GM19455 (cell line): ENCODE measurements around the gene SNX10.

ENCODE experiments used
- ATAC-seq: cut with Tn5 transposase; IDR thresholded peaks from one replicate; pipeline ENCODE4 v1.9.1; 2021; ENCODE audit not compliant: unreplicated experiment

SNX10 gene

GRCh38 chr7:26367219-26367711, 75.6 kb downstream of the SNX10 start:
- ATAC-seq, result no peak

DNA sequence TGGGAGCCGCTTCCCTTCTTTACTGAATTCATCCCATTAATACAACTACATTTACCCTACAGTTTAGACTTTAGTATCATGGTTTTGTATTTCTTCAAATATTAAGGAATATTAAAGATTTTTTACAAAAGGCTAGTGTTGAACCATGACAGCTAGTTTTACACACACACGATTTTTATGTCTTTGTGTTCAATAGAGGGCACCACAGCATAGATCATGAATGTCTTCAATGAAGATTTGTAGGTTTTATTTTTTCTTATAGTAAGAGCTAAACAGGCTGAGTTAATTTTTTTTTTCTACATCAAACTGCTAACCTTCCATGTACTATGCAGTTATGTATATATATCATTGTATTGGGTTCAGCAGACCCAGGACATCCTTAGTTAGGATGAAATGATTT, 76.9 kb downstream of the SNX10 start:
- ATAC-seq, result no peak

DNA sequence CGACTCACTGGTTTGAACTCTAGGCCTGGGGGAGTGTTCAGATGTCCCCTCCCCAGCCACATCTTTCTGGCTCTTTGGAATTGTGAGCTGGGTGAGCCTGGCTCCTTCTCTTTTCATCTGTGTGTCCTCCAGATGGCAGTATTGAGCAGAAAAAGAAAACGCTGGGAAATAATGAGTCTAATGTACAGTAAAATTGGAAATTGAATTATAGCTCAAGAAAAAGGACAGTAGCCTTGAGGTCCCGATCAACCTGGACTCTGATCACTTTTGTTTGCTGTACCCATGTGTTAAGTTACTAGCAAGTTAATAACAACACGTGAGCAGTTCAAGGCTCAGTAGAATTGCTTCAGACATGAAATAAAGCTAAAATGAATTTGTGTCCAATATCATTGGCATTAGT, 77.9 kb downstream of the SNX10 start:
- no peak for ATAC-seq

DNA sequence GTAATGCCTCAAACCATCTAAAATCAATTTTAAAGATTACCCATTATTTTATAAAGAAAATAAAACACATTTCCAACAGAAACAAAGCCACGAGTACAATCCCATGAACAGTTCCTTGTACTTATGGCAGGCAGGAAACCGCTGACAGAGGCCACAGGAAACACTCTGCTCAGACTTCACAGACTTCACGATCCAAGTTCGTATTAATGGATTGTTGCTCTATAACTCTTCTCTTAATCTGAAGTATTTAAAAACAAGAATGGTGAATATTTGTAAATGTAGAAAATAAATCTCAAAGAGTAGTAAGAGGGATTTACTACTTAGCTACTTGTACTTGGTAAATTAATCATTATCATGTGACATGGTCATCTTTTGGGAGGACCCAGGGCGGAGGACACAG, 78.3 kb downstream of the SNX10 start:
- ATAC-seq, result no peak

DNA sequence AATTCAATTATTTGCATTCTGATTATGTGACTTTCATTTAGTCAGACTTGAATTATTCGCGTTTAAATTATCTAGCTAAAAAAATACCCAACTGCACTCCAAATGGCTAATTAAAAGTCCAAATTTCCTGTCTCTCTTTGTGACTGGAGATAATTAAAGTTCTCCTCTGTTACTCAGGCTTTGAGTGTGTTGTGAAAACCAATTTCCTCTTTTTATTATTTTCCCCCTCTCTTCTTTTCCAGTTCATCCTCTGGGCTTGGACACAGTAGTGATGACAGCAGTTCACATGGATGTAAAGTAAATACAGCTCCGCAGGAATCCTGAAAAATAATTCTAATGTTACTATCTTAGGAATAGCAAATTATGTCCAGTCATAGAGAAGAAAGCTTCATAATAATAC, 80.6 kb downstream of the SNX10 start:
- ATAC-seq, result no peak

DNA sequence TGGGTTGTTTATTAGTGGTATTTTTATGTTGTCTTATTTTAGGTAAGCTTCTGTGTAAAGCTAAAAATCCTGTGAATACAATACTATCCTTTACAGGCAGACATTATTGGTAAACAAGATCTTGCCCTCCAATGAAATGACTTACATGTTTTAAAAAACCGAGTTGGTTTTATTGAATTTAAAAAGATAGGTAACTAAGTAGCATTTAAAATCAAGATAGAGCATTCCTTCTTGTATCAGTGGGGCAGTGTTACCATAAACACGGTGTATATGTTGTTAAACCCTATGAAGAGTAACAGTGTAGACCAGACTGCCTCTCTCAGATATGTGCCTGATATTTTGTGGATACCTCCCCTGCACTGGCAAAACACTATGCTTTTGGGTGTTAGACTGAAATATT, 81.0 kb downstream of the SNX10 start:
- no peak for ATAC-seq

DNA sequence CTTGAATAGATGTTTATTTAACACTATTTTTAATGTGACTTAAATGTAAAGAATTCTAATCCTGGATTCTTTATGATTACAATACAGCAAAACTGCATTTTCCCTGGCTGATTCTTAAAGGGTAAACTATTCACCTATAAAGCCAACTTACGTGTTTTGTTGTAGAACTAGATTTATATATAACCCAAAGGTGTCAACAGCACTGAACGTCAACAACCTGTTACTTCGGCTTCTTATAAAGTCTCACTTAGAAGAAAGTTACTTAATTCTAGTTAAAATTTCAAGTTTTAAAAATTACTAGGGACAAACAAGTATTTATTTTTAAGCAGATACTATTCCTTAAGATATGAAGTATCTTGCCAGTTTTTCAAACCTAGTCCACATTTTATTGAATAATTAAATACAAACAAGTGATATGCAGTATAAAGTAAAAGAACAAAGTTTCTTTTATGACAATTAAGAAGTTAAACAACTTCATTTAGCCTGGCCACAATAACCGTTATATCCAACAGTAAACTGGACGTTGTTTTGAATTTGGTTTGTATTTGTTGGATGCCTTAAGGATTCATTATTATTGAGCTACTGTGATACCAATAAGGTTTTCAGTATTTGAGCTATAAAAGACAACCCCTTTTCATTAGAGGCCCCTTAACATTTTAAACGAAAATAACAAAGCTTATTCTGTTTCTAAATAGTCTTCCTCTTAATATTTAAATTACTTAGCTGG, 83.1 kb downstream of the SNX10 start:
- ATAC-seq, result no peak

GRCh38 chr7:26375726-26376174, 84.1 kb downstream of the SNX10 start:
- peak; percentile 39 for ATAC-seq

DNA sequence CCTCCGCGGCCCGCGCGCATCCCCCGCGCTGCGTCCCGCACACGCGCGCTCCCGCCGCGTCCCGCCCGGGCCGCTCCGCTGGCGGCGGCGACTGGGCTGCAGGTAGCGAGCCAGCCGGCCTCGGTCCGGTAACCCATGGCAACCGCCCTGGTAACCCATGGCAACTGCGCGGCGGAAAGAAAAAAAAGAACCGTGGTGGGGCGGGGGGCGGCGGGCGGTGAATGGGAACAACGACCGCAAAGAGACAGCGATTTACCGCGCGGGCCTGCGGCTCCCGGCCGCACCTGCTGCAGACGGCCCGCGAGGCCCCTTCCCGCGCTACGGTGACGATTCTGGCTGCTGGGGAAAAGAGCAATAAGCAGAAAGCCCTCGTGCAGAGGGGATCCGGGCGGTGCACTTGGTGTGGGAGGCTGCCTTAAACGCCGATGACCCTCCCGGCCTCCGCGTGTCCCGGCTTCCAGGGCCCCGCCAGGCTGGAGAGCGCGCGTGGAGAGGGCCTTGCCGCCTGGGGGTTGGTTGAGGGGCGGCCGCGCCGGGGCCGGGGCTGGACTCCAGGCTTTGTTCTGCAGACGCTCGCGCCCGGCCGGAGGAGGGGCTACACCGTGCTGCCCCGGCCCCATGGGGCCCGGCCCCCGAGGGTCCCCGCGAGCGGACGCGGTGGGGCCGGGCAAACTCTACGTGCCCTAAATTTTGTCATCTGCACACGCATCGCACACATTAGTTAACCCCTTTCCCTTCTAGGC, 84.7 kb downstream of the SNX10 start:
- ATAC-seq, result peak; percentile 52

- no peak for ATAC-seq
Observed at GRCh38 chr7:26378016-26378415, 86.4 kb downstream of the SNX10 start.

- ATAC-seq, result no peak
Observed at GRCh38 chr7:26379711-26380110, 88.0 kb downstream of the SNX10 start.

- ATAC-seq, result no peak
Observed at GRCh38 chr7:26381476-26382353, 90.1 kb downstream of the SNX10 start.

DNA sequence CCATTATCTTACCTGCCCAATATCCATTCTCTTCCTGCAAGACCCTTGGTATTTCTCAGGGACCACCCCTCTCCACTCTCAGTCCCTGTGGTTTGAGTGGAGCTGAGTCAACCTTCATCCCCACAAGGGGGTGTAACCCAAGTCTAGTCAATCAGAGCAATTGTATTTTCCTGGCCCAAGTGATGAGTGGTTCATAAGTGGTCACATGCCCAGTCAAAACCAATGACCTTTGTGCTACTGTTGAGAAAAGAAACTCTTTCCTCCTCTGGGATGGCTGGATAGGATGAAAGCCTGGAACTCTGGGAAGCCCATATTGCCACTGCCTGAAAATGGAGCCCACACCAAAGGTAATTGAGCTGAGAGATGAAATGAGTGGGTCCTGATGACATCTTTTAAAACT, 93.6 kb downstream of the SNX10 start:
- no peak for ATAC-seq

DNA sequence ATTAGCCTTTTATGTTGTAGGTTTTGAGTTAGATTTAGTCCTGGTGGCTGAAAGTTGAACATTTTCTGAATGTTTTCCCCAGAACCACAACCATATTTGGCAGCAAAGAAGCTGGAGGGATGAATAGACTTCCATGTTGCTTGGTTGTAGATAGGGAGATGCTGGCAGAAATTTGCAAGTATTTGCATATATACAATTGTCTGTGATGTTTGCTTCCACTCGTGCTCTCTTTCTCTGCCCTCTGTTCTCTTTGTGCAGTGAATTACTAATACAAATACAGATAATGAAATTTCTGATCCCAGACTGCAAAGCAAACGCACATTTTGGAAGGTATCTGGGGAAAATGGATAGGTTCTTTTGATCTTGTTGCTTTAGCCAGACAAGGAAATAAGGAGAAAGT, 96.1 kb downstream of the SNX10 start:
- no peak for ATAC-seq

DNA sequence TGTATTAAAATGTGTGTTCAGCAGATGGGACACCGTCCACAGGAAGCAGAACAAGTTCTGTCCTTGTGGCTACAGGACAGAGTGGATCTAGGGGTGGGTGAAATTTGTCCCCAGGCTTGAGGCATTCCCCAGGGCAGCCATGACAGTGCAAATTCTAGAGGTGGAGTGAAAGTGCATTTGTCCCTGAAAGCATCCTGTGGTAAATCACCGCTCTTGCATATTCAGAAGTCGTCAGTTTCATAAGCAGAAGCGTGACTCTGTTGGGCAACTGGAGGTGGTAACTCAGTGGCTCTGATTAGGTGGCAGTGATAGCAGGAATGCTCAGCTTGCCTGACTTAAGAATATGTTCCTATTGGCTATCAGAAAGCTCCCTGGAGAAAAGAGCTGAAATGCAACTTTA, 96.6 kb downstream of the SNX10 start:
- ATAC-seq, result no peak

DNA sequence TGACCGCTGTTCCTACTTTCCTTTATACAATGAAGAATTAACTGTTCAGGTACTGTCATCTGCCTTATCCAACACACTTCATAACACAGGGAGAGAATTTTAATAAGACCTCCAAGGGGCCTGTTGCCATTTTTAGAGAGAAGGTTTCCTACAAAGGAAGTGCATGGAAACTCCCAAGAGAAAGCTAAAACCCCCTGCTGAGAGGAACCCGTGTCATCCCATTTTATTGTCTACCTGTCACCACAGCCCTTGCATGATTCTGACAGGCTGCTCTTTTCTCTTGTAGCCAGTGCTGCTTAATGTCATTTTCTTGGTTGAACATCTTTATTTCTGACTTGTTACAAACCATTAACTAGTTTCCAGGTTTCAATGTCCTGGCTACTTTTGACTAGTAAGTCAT, 98.4 kb downstream of the SNX10 start:
- ATAC-seq, result no peak

DNA sequence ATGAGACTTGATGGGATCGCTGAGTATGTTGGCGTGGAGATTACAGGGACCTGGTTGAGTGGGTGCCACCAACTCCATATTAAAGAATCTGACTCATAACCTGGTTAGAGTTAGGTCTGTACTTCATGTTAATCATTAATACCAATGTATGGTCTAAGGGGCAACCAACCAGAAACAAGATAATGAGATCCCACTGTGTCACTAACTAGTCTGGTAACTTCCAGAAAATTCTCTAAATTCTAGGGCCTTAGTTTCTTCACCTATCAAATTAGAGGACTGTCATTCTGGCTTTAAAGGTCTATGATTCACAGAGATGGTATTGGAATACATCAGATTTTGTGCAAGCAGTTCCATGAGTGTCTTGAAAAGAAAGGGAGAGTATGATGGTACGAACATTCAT, 102.2 kb downstream of the SNX10 start:
- ATAC-seq, result no peak

- no peak for ATAC-seq
Observed at GRCh38 chr7:26397332-26397731, 105.7 kb downstream of the SNX10 start.

DNA sequence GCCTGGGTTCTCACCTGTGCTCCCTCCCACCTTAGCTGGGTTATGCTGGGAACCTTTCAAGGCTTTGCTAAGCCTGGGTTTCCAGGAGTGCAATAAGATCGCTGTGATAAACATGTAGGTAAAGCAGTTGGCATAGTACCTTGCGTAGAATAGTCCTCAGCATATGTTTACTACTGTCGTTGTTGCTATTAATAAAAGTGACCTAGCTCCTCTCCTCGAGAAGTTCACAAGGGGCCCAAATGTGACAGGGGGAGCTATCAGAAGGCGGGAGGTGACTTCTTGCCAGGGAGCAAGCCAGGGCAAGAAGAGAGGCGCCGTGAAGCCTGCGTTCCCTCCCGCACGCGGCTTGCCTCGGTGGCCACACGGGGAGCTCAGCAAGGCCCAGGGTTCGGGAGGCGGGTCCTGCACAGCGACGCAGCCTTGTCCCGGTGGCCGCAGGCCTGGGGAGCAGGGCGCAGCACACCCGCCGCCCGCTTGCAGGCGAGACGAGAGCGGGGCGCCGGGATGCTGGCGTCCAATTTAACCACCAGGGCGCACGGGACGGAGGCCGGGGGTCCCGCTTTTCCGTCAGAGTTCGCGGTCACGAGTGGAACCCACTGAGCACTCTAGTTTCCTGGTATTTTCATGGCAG, 106.2 kb downstream of the SNX10 start:
- peak; percentile 29 for ATAC-seq

- ATAC-seq, result peak; percentile 56
Observed at GRCh38 chr7:26398427-26398755, 106.7 kb downstream of the SNX10 start.
